Bone marrow (tissue), 2 donors: ENCODE data around the gene ALDH4A1.
"Not testable (repeated sequence)": the region's sequence is repeated elsewhere in the genome, so short reads cannot be mapped to it uniquely, and the experiment has no call there.

Experiments used
- DNase-seq, 2 donors: peaks; one replicate each; lab custom pipeline; 2025; lab: John Stamatoyannopoulos, UW

ALDH4A1 gene

GRCh38 chr1:18901147-18901951 is 1.0 kb downstream of the ALDH4A1 start:
- no peak for DNase-seq

GRCh38 chr1:18900303-18900841 is 2.0 kb downstream of the ALDH4A1 start:
- no peak for DNase-seq

DNA sequence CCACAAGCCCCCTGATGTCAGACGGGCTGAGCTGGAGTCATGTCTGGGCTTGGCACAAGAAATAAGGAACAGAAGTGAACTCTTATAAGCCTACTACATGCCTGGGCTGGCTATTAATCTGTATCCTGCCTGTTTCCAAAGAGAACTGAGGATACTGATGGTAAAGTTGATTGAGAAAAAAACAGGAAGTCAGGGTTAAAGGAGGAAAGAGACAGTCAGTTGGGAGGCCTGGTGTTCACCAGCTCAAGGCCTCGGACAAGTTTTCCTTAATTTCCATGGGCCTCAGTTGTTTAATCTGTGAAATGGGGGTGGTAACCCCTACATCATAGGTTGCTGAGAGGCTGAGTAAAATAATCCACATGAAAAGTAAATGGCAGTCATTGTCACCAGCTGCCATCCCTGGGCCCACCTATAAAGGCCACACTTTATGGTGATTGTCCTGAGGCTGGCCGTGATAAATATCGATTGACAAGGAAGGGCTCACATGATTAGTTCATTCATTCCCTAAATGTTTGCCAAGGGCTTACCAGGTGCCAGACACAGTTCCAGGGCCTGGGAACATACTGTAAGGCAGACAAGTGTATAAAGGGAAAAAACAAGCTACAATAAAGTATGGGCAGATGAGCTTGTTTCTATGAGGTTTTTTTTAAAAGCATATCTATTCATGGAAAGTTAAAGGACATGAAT is 2.8 kb downstream of the ALDH4A1 start:
- DNase-seq = no peak

GRCh38 chr1:18898567-18898966 is 3.8 kb downstream of the ALDH4A1 start:
- no peak for DNase-seq

DNA sequence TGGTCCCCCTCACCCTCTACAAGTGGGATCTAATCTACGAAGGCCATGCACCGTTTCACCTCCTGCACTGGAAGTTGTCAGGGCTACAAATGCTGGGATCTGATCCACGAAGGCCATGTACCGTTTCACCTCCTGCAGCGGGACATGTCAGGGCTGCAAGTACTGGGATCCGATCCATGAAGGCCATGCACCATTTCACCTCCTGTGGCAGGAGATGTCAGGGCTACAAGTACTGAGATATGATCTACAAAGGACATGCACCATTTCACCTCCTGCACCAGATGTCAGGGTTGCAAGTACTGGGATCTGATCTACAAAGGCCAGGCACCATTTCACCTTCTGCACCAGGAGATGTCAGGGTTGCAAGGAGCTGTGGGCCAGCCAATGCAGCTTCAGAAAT is 7.0 kb downstream of the ALDH4A1 start:
- DNase-seq = no peak

GRCh38 chr1:18893120-18893519 is 9.2 kb downstream of the ALDH4A1 start:
- no peak for DNase-seq

DNA sequence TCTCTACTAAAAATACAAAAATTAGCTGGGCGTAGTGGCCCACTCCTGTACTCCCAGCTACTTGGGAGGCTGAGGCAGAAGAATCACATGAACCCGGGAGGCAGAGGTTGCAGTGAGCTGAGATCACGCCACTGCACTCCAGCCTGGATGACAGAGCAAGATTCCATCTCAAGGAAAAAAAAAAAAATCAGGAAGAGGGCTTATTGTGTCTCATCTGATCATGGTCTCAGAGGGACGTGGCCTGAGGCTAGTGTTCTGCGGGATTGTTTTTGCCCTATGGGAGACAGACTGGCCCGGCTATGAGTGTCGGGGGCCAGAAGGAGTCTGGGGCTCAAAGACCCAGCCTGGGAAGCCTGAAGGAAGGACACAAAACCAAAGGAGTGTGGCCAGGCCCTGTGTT is 10.5 kb downstream of the ALDH4A1 start:
- not testable (repeated sequence) for DNase-seq

GRCh38 chr1:18891426-18891780 is 11.0 kb downstream of the ALDH4A1 start:
- no peak for DNase-seq

GRCh38 chr1:18890706-18891425 is 11.5 kb downstream of the ALDH4A1 start:
- DNase-seq = no peak

- no peak for DNase-seq
Observed at GRCh38 chr1:18886003-18886335, 16.4 kb downstream of the ALDH4A1 start.

- no peak for DNase-seq
Observed at GRCh38 chr1:18885311-18886002, 16.9 kb downstream of the ALDH4A1 start.

GRCh38 chr1:18884727-18885126 is 17.6 kb downstream of the ALDH4A1 start:
- no peak for DNase-seq

- no peak for DNase-seq
Observed at GRCh38 chr1:18884419-18884717, 18.0 kb downstream of the ALDH4A1 start.

GRCh38 chr1:18883636-18884418 is 18.5 kb downstream of the ALDH4A1 start:
- peak; percentile 20 to 54 for DNase-seq

- no peak for DNase-seq
Observed at GRCh38 chr1:18883079-18883478, 19.3 kb downstream of the ALDH4A1 start.

DNA sequence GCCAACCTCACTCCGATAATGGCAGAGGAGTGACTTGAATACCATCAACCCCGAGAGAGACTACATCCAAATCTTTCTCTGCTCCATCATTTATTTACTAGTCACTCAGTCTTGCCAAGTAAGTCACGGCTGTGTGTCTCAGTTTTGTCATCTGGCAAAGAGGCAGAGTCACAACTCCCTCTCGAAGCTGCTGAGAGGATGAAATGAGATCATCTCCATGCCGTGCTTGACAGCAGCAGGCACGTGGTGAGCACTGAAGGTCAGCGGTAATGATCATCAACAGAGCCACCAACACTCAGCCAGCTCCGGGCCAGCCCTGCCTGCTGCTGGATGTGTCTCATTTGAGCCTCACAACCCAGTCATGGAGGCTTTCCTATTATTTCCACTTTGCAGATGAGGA is 19.9 kb downstream of the ALDH4A1 start:
- no peak for DNase-seq

DNA sequence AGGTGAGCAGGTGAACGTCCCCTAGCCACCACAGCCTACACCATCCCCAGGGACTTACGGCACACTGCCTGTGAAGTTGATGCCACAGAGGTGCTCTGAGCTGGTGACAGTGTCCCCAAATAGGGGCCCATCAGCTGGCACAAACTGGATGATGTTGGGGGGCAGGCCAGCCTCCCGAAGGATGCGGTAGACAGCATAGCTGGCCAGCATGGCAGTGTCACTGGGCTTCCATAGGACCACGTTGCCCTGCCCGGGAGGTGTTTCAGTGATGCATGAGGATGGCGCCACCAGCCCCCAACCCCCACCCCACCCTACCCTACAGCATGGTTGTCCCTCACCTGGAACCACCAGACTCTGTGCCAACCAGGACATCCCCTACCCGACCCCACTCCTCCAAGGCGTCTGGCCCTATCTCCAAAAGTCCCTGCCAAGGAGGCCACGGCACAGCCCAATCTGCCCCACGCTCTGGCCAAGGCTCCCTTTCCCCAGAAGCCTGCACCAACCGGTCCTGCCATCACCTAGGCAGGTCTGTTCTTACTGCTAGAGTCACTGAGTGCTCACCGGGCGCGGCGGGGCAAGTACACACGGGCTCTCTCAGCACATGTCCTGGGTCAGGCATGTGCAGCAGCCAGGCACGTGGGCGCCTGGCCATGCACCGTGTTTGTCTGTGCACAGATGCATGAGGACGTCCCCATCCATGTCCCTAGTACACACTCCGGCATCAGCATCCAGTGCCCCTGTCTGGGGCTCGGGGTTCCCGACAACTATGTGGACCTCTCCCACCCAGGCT is 20.5 kb downstream of the ALDH4A1 start:
- DNase-seq = no peak

DNA sequence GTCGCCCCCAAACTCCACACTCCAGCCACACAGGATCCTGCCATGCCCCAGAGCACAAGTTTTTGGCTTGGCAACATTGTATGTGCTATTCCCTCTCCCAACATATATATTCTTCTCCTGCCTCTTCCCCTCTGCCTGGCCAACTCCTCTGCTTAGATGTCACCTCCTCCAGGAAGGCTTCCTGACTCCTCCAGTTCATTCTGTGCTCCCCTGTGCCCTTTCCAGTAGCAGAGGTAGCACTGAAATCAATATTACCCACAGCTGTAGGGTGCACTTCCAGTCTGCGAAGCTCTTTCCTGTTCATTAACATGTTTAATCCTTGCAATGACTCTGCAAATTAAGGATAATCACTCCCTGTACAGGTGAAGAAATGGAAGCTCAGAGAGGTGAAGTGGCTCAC is 21.2 kb downstream of the ALDH4A1 start:
- DNase-seq = no peak

DNA sequence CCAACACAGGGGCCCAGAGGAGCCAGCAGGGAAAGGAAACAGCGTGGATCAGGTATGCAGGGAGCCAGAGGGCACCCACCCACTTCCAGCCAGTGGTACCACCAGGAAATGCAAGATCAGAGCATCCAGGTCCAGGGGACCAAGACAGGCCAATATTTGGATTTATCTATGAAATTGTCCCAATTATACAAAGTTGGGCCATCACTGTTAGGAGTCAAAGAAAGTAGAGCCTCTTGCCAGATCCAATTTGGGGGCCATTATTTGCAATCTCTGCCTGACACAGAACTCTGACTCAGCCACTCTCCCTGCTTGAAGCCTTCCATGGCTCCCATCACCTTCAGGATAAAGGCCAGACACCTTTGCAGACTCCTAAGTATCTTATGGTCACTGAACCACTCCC is 21.8 kb downstream of the ALDH4A1 start:
- DNase-seq = no peak

DNA sequence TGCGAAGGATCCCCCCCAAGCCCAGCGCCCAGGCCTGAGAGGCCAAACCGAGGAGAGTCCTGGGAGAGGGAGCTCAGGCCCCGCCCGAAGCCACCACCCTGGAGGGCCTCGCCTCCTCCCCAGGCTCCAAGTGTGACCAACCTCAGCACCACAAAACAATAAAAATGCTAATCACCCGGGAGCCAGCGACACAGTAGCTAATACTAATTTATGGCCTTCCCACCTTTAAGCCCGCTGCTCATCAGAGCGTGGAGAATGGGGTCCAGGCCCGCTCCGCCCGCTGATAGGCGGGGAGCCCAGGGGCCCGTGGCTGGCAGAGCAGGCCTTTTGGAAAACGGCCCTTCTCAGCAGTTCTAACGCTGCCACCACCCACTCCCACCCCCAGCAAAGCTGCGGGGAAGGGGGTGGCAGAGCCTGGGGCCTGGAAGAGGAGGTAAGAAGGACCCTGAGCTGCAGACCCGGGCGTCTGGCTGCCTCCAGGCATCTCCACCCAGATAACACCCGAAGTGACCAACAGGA is 22.5 kb downstream of the ALDH4A1 start:
- no peak for DNase-seq
